ENCODE measurements around the gene CCDC197. TPM values are rescaled to one million over a fixed set of nuclear protein-coding genes. Genes with fewer than 3 reads are reported as not detected.
A peak's percentile ranks its signal among the peaks of the same experiment; 100 is the strongest.

CCDC197 gene
- total and polyA plus RNA-seq, 3 experiments from 2014 or later: not detected

DNA sequence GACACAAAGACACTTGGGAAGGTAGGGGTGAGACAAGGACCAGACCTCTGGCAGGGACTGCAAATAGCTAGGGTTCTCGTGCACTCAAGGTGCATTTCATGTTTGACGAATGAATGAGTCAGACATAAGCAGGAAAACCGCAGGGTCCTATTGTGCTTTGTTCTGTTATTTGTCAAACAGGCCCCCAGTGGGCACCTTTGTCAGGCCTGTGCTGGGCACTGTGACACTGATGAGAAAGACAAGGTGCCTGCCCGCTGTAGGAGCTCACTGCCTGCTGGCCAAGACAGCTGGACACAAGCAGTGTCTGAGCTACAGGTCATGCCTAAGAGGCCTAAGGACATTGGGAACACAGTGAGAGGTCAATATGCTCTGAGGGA is 31.3 kb downstream of the CCDC197 start:
- ChIA-PET CTCF (interaction anchor here (1.1 to 4.3 kb wide), 6 partner anchors 8 to 108 kb away, joined by 3 to 29 read pairs (median 6); no protein-coding TSS in a partner anchor), POLR2A (no interaction called here)
- no peak for DNase-seq
- Mint-ChIP-seq H3K4me3 (peak overlapping the region in 6 of 7 donors; percentile 29 to 80 (median 57)), H3K9me3 (no peaks in the 10 kb centered on the region), H3K4me1 (peaks cover 17 to 20% (median 17%) of the 10 kb centered on the region in 3 donors), H3K27ac (peak overlapping the region in 1 of 8 donors; percentile 23), H3K36me3 (peaks cover 0 to 1% (median 0%) of the 10 kb centered on the region in 3 donors), H3K27me3 (peaks cover 0 to 3% of the 10 kb centered on the region in 2 donors)
- Histone ChIP-seq H3K4me3 (ENCODE audit: low read length) (no peak overlapping the region), H3K27ac (ENCODE audit: low read depth, low read length) (no peak overlapping the region), H3K27me3 (ENCODE audit: insufficient read depth, low read length, poor library complexity, severe bottlenecking) (no peaks in the 10 kb centered on the region), H3K9me3 (ENCODE audit: low read length) (no peaks in the 10 kb centered on the region), H3K4me1 (ENCODE audit: insufficient read depth, low read length) (peaks cover 5% of the 10 kb centered on the region), H3K36me3 (ENCODE audit: insufficient read depth, low read length) (no peaks in the 10 kb centered on the region)

DNA sequence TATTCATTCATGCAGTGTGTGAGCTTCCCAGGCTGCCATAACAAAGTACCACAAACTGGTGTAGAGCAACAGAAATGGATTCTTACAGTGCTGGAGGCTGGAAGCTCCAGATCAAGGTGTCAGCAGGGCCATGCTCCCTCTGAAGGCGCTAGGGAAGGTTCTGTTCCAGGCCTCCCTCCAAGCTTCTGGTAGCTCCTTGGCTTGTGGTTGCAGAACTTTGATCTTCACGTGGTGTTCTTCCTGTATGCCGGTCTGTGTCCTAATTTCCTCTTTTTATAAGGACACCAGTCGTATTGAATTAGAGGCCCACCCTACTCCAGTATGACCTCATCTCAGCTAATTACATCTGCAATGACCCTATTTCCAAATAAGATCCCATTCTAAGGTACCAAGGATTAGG is 32.2 kb downstream of the CCDC197 start:
- Mint-ChIP-seq H3K36me3 (no peaks in the 10 kb centered on the region), H3K9me3 (no peaks in the 10 kb centered on the region), H3K4me1 (peaks cover 17 to 20% (median 17%) of the 10 kb centered on the region in 3 donors), H3K4me3 (peak overlapping the region in 1 of 7 donors; percentile 80), H3K27me3 (no peaks in the 10 kb centered on the region), H3K27ac (peak overlapping the region in 1 of 8 donors; percentile 35)
- no peak for DNase-seq
- Histone ChIP-seq H3K4me3 (ENCODE audit: low read length) (no peak overlapping the region), H3K4me1 (ENCODE audit: insufficient read depth, low read length) (peaks cover 5% of the 10 kb centered on the region), H3K27ac (ENCODE audit: low read depth, low read length) (no peak overlapping the region), H3K36me3 (ENCODE audit: insufficient read depth, low read length) (no peaks in the 10 kb centered on the region), H3K9me3 (ENCODE audit: low read length) (no peaks in the 10 kb centered on the region), H3K27me3 (ENCODE audit: insufficient read depth, low read length, poor library complexity, severe bottlenecking) (no peaks in the 10 kb centered on the region)
- ChIA-PET POLR2A (no interaction called here), CTCF (interaction anchor here (1.0 to 4.3 kb wide), 5 partner anchors 12 to 107 kb away, joined by 3 to 29 read pairs (median 3); no protein-coding TSS in a partner anchor)

DNA sequence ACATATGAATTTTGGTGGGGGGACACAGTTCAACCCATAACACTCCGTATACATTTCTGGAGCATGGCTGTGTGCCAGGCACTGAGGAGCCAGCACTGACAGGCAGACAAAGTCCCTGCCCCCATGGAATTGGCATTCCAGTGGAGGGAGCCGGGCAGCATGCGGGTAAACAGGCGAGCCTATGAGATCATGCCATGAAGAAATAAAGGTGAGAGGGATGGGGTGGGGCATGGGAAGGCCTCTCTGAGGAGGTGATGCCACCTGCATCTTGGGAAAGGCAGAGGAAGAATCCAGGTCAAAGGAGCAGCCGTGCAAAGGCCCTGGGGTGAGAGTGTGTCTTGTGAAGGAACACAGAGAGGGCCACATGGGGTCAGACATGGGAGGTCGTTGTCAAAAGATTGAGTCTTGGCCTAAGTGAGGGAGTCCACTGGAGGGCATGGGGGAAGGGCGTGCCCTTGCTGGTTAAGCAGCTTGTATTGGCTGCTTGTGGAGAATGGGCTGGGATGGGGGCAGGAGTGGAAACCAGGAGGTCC is 32.6 kb downstream of the CCDC197 start:
- H3K27me3 Mint-ChIP-seq: no peaks in the 10 kb centered on the region
- H3K27ac Mint-ChIP-seq: peak overlapping the region in 2 of 8 donors; percentile 10 to 88

DNA sequence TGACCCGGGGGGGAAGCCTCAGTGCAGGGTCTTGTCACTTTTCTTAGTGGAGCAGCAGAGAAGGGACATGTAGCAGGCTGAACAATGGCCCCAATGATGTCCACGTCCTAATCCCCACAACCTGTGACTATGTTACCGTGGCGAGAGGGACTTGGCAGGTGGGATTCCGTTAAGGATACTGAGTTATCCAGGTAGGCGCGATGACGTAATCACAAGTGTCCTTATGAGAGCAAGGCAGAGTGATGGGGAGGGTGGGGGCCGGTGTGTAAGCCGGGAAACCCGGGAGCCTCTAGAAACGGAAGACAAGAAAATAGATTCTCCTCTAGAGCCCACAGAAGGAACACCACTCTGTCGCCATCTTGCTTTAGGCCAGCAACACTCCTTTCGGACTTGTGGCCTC is 33.5 kb downstream of the CCDC197 start:
- Mint-ChIP-seq H3K36me3 (no peaks in the 10 kb centered on the region), H3K9me3 (no peaks in the 10 kb centered on the region), H3K4me1 (peaks cover 17 to 20% (median 17%) of the 10 kb centered on the region in 3 donors), H3K27me3 (no peaks in the 10 kb centered on the region), H3K27ac (peak overlapping the region in 1 of 8 donors; percentile 88), H3K4me3 (no peak overlapping the region)
- Histone ChIP-seq H3K4me1 (ENCODE audit: insufficient read depth, low read length) (peaks cover 4% of the 10 kb centered on the region), H3K27ac (ENCODE audit: low read depth, low read length) (no peak overlapping the region), H3K9me3 (ENCODE audit: low read length) (no peaks in the 10 kb centered on the region), H3K36me3 (ENCODE audit: insufficient read depth, low read length) (no peaks in the 10 kb centered on the region), H3K4me3 (ENCODE audit: low read length) (no peak overlapping the region), H3K27me3 (ENCODE audit: insufficient read depth, low read length, poor library complexity, severe bottlenecking) (no peaks in the 10 kb centered on the region)
- CTCF ChIA-PET: interaction anchor here (1.4 to 4.2 kb wide), 3 partner anchors 91 to 105 kb away, joined by 3 to 17 read pairs (median 3); no protein-coding TSS in a partner anchor
- POLR2A ChIA-PET: no interaction called here
- no peak for DNase-seq

More for the DNA sequence above, 32.6 kb downstream of the CCDC197 start:
- H3K9me3 Mint-ChIP-seq: no peaks in the 10 kb centered on the region
- DNase-seq: no peak
- H3K9me3 ChIP-seq (ENCODE audit: low read length): no peaks in the 10 kb centered on the region
- POLR2A ChIA-PET: no interaction called here
- peak overlapping the region in 1 of 7 donors; percentile 80 for H3K4me3 Mint-ChIP-seq
- H3K36me3 ChIP-seq (ENCODE audit: insufficient read depth, low read length): no peaks in the 10 kb centered on the region
- no peak overlapping the region for H3K27ac ChIP-seq (ENCODE audit: low read depth, low read length)
- no peaks in the 10 kb centered on the region for H3K27me3 ChIP-seq (ENCODE audit: insufficient read depth, low read length, poor library complexity, severe bottlenecking)
- CTCF ChIA-PET: interaction anchor here (1.0 to 4.2 kb wide), 4 partner anchors 12 to 106 kb away, joined by 3 to 17 read pairs (median 3); no protein-coding TSS in a partner anchor
- peaks cover 17 to 20% (median 17%) of the 10 kb centered on the region in 3 donors for H3K4me1 Mint-ChIP-seq
- H3K36me3 Mint-ChIP-seq: no peaks in the 10 kb centered on the region
- H3K4me3 ChIP-seq (ENCODE audit: low read length): no peak overlapping the region
- peaks cover 5% of the 10 kb centered on the region for H3K4me1 ChIP-seq (ENCODE audit: insufficient read depth, low read length)

DNA sequence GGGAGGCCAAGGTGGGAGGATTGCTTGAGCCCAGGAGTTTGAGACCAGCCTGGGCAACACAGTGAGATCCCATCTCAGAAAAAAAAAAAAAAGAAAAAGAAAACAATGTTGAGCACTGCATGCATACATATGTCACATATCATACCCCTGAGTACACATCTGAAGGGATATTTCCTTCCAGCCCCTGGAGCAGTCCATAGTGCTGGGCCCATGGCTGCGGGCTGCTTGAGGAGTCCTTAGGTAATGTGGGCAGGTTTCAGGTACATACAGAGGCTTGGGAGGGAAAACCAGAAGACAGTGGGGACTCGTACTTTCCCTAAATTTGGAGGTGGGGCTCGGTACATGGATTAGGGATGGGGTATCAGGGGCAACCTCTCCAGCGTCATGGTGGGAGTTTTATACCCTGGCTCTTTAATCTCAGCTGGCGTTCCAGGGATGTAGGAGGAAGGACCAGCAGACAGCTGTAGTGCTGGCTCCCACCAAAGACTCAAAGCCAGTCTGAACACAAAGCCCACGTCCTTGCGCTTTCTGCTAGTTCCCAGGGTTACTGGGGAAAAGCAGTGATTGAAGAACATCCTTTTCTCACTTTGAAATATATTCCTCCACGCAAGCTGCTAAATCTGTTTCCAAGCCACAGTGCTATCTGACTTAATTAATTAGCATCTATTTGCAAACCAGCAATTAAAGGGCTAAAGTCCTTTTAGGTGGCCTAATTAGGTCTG is 34.2 kb downstream of the CCDC197 start:
- no peak overlapping the region for H3K27ac ChIP-seq (ENCODE audit: low read depth, low read length)
- no peak overlapping the region for H3K4me3 ChIP-seq (ENCODE audit: low read length)
- H3K27me3 ChIP-seq (ENCODE audit: insufficient read depth, low read length, poor library complexity, severe bottlenecking): no peaks in the 10 kb centered on the region
- H3K4me1 ChIP-seq (ENCODE audit: insufficient read depth, low read length): no peaks in the 10 kb centered on the region
- CTCF ChIA-PET: interaction anchor here (1.3 to 1.9 kb wide), 4 partner anchors 7 to 105 kb away, joined by 3 to 6 read pairs (median 4); no protein-coding TSS in a partner anchor
- H3K4me3 Mint-ChIP-seq: no peak overlapping the region
- peaks cover 11 to 13% (median 11%) of the 10 kb centered on the region in 3 donors for H3K4me1 Mint-ChIP-seq
- no peaks in the 10 kb centered on the region for H3K36me3 ChIP-seq (ENCODE audit: insufficient read depth, low read length)
- H3K9me3 ChIP-seq (ENCODE audit: low read length): no peaks in the 10 kb centered on the region
- no peaks in the 10 kb centered on the region for H3K36me3 Mint-ChIP-seq
- H3K9me3 Mint-ChIP-seq: no peaks in the 10 kb centered on the region
- H3K27me3 Mint-ChIP-seq: no peaks in the 10 kb centered on the region
- no peak overlapping the region for H3K27ac Mint-ChIP-seq
- DNase-seq: no peak
- POLR2A ChIA-PET: no interaction called here

DNA sequence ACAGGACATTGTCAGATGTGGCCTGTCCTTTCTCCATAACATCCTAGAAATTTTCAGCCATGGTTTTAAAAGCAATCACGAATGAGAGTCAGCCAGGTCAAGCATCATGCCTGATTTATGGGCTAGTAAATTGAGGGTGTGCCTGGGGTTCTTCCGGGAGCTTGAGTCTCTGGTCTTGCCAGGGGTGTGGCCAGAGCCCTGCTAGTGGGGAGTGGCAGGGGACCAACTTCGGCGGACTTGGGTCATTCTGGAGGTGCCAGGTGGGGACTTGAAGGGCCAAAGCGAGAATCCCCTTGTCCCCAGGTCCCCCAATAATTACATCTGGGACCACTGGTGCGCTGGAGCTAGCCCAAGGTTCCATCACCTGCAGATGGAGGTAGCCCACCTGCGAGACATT is 34.8 kb downstream of the CCDC197 start:
- Histone ChIP-seq H3K36me3 (ENCODE audit: insufficient read depth, low read length) (no peaks in the 10 kb centered on the region), H3K9me3 (ENCODE audit: low read length) (no peaks in the 10 kb centered on the region), H3K27me3 (ENCODE audit: insufficient read depth, low read length, poor library complexity, severe bottlenecking) (no peaks in the 10 kb centered on the region), H3K4me3 (ENCODE audit: low read length) (no peak overlapping the region), H3K27ac (ENCODE audit: low read depth, low read length) (no peak overlapping the region), H3K4me1 (ENCODE audit: insufficient read depth, low read length) (no peaks in the 10 kb centered on the region)
- H3K4me3 Mint-ChIP-seq: no peak overlapping the region
- H3K27ac Mint-ChIP-seq: no peak overlapping the region
- H3K4me1 Mint-ChIP-seq: peaks cover 15 to 17% (median 15%) of the 10 kb centered on the region in 3 donors
- H3K36me3 Mint-ChIP-seq: no peaks in the 10 kb centered on the region
- H3K9me3 Mint-ChIP-seq: no peaks in the 10 kb centered on the region
- POLR2A ChIA-PET: no interaction called here
- CTCF ChIA-PET: interaction anchor here (1.3 to 1.9 kb wide), 4 partner anchors 8 to 105 kb away, joined by 3 to 6 read pairs (median 4); no protein-coding TSS in a partner anchor
- no peaks in the 10 kb centered on the region for H3K27me3 Mint-ChIP-seq
- no peak for DNase-seq

DNA sequence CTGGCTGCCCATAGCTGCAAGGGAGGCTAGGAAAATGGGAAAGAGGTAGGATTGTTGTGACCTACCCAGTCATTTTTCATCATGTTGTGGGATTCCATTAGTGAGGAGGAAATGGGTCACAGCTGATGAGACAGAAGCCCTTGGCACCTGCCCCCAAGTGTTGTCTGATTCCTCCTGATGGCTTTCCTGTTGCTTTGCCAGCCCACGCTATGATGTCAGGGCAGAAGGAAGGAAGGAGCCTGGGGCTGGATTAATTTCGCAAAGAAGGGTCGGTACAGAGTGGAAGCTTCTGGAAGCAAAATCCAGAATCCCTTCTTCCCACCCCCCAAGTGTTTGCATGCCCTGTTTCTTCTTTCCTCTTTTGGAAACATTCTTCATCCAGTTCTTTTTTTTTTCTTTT is 37.8 kb downstream of the CCDC197 start:
- ChIA-PET CTCF (interaction anchor here (1.3 to 5.5 kb wide), 9 partner anchors 22 to 145 kb away, joined by 4 to 64 read pairs (median 14); no protein-coding TSS in a partner anchor), POLR2A (interaction anchor here (0.6 to 0.7 kb wide), 2 partner anchors 147 to 816 kb away, joined by 7 to 11 read pairs; no protein-coding TSS in a partner anchor)
- Mint-ChIP-seq H3K9me3 (no peaks in the 10 kb centered on the region), H3K27ac (peak overlapping the region in 1 of 8 donors; percentile 80), H3K4me1 (peaks cover 3 to 5% (median 5%) of the 10 kb centered on the region in 3 donors), H3K36me3 (no peaks in the 10 kb centered on the region), H3K4me3 (no peak overlapping the region), H3K27me3 (no peaks in the 10 kb centered on the region)
- no peak for DNase-seq
- Histone ChIP-seq H3K27ac (ENCODE audit: low read depth, low read length) (no peak overlapping the region), H3K36me3 (ENCODE audit: insufficient read depth, low read length) (no peaks in the 10 kb centered on the region), H3K4me3 (ENCODE audit: low read length) (no peak overlapping the region), H3K27me3 (ENCODE audit: insufficient read depth, low read length, poor library complexity, severe bottlenecking) (no peaks in the 10 kb centered on the region), H3K4me1 (ENCODE audit: insufficient read depth, low read length) (no peaks in the 10 kb centered on the region), H3K9me3 (ENCODE audit: low read length) (no peaks in the 10 kb centered on the region)

All from CD8-positive, alpha-beta memory T cell (primary cell).